Thymus (tissue), 11 donors: ENCODE measurements around the gene HOXA11. TPM values are rescaled to one million over a fixed set of nuclear protein-coding genes. Genes with fewer than 3 reads are reported as not detected.
A peak's percentile ranks its signal among the peaks of the same experiment; 100 is the strongest.

Source experiments
- DNase-seq, 9 donors: peaks; one replicate each; pipeline ENCODE4 v3.0.0-alpha.2; 2013; ENCODE audit warnings: low spot score in 9 of 9, low read depth in 6 of 9, missing footprints in 1 of 9
- H3K27ac ChIP-seq, 2 donors: one replicate each; pipeline ENCODE4 v1.5.1; 2013; ENCODE audit warnings: control low read depth in 1 of 2, low read depth in 1 of 2, low read length in 1 of 2, mild to moderate bottlenecking in 1 of 2, moderate library complexity in 1 of 2
- H3K27me3 ChIP-seq, 2 donors: one replicate each; pipeline ENCODE4 v1.5.1; 2013; ENCODE audit warnings: low read length in 1 of 2; ENCODE audit not compliant: control insufficient read depth in 2 of 2, insufficient read depth in 1 of 2
- H3K36me3 ChIP-seq, 2 donors: one replicate each; pipeline ENCODE4 v1.5.1; 2013; ENCODE audit warnings: low read length in 1 of 2, mild to moderate bottlenecking in 1 of 2, moderate library complexity in 1 of 2; ENCODE audit not compliant: control insufficient read depth in 2 of 2, insufficient read depth in 2 of 2
- H3K4me1 ChIP-seq, 2 donors: one replicate each; pipeline ENCODE4 v1.5.1; 2013; ENCODE audit warnings: low read length in 2 of 2; ENCODE audit not compliant: control insufficient read depth in 2 of 2, insufficient read depth in 2 of 2
- H3K4me3 ChIP-seq, 2 donors: one replicate each; pipeline ENCODE4 v1.5.1; 2013; ENCODE audit warnings: low read length in 2 of 2, control low read depth in 1 of 2, mild to moderate bottlenecking in 1 of 2
- H3K9me3 ChIP-seq, 2 donors: one replicate each; pipeline ENCODE4 v1.5.1; 2013; ENCODE audit warnings: low read length in 1 of 2, mild to moderate bottlenecking in 1 of 2; ENCODE audit not compliant: control insufficient read depth in 2 of 2, insufficient read depth in 1 of 2
- WGBS: extraction: QIAGEN DNeasy Blood & Tissue Kit; methylation state at CpG from one replicate; pipeline ENCODE4 v1.1.7; 2013; 5-methylcytosine and 5-hydroxymethylcytosine counted together
- polyA plus RNA-seq: library from polyadenylated mRNA; stranded (reverse); fragments of 200-250 nt; gene quantifications from one replicate; pipeline ENCODE4 v1.2.3, GENCODE V29; 2013
- total RNA-seq: library from RNA; stranded (reverse); fragments of 120-200 nt; gene quantifications from one replicate; pipeline ENCODE4 v1.2.4, GENCODE V29; 2013
- donor health status: healthy.

Gene HOXA11
- total and polyA plus RNA-seq, 2 donors: under 0.01 TPM; not detected in 1

DNA sequence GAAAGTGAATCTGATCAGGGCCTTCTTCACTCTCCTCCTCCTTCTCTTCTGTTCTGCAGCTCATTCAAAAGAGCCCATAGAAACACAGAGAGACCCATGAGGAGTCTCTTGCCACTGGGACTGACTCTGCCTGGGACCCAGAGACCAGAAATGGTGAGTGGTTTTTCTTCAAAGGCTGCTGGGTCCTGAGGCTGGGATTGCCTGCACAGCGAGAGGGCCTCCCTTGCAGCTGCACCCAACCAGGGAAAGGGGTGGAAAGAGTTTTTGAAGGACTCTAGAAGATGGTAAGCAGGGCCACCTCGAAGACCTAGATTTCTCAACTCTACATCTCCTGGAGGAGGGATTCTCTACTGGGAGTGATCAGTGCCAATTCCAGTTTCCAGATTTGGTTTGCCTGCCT, 30.3 kb upstream of the HOXA11 start:
- DNase-seq: no peak
- Histone ChIP-seq H3K36me3 (no peaks in the 10 kb centered on the region), H3K27ac (no peak overlapping the region), H3K4me3 (no peak overlapping the region), H3K9me3 (peaks cover 0 to 5% of the 10 kb centered on the region in 2 donors), H3K4me1 (peaks cover 3% of the 10 kb centered on the region in 2 donors), H3K27me3 (peaks cover 80 to 98% of the 10 kb centered on the region in 2 donors)
- 86% methylated on average over 2 of the region's 2 CpGs for WGBS

DNA sequence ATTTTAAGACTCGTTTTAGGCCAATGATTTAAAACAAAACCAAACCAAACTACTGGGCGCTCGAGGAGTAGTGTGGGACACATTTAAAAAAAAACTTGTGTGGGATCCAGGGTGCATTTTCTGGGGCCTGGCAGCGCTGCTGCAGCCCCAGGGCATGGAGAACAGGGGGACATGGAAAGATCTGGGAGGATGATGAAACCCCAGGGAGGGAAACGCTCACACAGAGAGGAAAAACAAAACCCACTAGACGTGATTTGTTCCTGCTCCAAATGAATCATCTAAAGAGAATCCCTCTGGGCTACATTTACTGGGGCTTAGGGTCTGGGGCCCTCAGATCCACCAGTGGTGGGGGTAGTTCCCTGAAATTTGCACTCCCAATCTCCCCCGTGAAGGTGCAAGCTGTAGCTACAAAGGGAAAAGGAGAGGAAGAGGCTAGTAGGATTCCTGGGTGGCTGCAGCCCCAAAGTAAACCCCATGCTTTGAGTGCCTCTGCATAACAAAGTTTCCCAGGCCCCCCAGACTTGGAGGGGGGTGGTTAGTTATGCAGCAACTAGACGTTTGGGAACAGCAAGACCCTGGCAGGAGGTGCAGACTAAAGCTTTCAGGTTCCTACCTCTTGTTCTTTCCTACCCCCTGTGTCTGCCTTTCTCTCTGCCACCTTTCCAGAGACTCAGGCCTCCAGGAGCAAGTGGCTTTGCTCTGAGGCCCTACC, 29.4 kb upstream of the HOXA11 start:
- no peaks in the 10 kb centered on the region for H3K36me3 ChIP-seq
- no peak overlapping the region for H3K4me3 ChIP-seq
- DNase-seq: no peak
- peaks cover 3 to 5% of the 10 kb centered on the region in 2 donors for H3K4me1 ChIP-seq
- peaks cover 80 to 98% of the 10 kb centered on the region in 2 donors for H3K27me3 ChIP-seq
- no peak overlapping the region for H3K27ac ChIP-seq
- WGBS: 83% methylated on average over 8 of the region's 8 CpGs
- H3K9me3 ChIP-seq: peaks cover 0 to 7% of the 10 kb centered on the region in 2 donors

DNA sequence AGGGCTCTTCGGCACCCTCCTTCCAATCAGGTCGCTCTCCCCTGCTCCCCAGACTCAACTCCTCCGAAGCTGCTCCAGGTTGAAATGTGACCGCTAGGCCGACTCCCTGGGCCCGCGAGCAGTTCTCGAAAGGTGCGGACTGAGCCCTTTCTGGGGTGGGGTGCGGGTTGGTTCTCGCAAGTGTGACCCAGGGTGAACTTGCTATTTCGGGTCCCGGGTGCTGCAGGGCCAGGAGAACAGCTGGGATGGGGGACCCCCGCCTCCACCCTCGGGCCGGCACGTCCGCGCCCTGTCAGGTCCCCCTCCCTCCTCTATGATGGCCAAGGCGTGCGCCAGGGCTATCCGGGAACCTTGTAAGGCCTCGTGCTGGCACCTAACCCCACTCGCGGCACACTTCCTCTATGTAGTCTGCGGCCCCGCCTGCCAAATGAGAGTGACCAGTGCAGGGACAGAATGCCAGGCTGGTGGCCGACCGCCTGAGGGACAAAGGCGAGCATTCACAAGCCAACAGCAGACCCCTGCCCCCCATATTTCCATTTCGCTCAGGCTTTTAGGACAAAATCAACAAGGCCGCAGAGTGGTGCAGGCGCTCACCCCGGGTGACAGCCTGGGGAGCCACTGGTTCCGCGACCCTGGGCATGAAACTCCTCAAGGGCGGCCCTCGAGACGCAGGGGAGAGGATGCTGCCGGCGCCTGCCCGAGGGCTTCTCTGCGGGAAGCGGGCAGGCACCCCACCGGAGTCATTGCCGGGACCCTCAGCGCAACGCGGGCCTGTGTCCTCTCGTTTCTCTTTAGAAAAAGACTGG, 28.6 kb upstream of the HOXA11 start:
- no peak overlapping the region for H3K27ac ChIP-seq
- H3K27me3 ChIP-seq: peaks cover 80 to 98% of the 10 kb centered on the region in 2 donors
- H3K9me3 ChIP-seq: peaks cover 0 to 7% of the 10 kb centered on the region in 2 donors
- WGBS: 50% methylated on average over 50 of the region's 50 CpGs
- no peak for DNase-seq
- H3K36me3 ChIP-seq: no peaks in the 10 kb centered on the region
- H3K4me3 ChIP-seq: no peak overlapping the region
- H3K4me1 ChIP-seq: peaks cover 3 to 5% of the 10 kb centered on the region in 2 donors

DNA sequence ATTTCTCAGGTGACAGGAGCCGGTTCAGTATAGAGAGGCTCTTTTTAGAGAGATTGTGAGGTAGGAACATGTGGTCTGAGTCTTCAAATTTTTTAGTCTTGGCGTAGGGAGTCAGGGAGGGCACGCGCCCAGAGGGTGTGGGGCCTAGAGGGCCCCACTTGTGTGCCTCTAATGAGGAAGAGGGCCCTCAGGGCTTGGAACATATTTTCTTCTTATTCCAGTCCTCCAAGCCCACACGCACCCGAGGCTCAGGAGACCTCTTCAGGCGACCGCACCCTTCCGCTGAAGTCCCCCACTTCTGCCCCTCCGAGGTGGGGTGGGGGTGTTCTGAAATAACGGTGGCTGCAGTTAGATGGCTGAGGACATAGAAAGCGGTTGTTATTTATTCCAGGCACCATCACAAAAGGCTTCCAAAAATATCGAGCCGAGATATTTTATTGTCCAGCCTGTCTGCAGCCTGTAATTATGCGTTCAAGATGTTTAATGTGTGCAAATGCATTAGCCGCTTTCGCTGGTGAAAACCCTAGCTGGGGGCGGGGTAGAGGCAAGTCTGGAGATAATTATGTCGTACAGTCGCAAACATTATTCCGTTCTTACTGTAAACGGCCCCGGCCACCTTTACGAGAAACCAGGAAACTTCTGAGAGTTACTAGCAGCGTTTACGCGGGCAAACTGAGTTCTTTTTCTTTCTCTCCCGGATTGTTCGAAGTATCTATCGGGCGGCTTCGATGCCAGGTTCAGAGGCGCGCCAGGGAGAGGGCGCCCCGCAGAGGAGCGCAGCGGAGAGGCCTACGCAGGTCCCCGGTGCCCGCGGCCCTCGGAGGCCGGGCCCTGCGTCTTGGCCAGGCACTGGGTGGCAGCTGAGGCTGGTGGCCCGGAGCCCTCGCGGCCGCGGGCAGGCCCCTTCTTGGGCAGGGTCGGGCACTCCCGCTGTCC, 27.7 kb upstream of the HOXA11 start:
- Histone ChIP-seq H3K36me3 (no peaks in the 10 kb centered on the region), H3K27ac (no peak overlapping the region), H3K27me3 (peaks cover 84 to 100% of the 10 kb centered on the region in 2 donors), H3K4me3 (no peak overlapping the region), H3K4me1 (peaks cover 3 to 5% of the 10 kb centered on the region in 2 donors), H3K9me3 (peaks cover 0 to 7% of the 10 kb centered on the region in 2 donors)
- DNase-seq: no peak
- WGBS: 8% methylated on average over 52 of the region's 52 CpGs

DNA sequence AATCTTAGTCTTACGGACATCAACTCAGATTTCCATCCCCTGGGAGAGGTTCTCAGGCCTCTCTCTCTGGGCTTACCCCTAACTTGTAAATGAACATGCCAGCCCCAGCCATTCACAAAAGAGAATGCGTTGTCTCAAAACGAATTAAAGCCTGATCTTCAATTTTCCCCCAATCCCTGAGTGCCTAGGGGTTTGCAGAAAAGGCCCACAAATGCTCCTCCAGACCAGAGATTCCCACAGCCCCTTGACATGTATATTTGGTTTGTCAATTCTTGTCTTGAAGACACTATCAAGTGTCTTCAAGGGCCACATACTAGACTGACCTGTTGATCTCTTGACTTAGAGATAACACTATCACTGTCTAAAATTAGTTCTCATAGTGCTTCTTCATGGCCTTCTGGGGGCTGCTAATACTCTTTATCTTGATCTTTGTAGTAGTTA, 26.8 kb upstream of the HOXA11 start:
- WGBS: 22% methylated on average over 3 of the region's 3 CpGs
- no peak overlapping the region for H3K4me3 ChIP-seq
- no peaks in the 10 kb centered on the region for H3K36me3 ChIP-seq
- peaks cover 3 to 5% of the 10 kb centered on the region in 2 donors for H3K4me1 ChIP-seq
- H3K27me3 ChIP-seq: peaks cover 85 to 100% of the 10 kb centered on the region in 2 donors
- DNase-seq: no peak
- H3K9me3 ChIP-seq: peaks cover 0 to 7% of the 10 kb centered on the region in 2 donors
- no peak overlapping the region for H3K27ac ChIP-seq

DNA sequence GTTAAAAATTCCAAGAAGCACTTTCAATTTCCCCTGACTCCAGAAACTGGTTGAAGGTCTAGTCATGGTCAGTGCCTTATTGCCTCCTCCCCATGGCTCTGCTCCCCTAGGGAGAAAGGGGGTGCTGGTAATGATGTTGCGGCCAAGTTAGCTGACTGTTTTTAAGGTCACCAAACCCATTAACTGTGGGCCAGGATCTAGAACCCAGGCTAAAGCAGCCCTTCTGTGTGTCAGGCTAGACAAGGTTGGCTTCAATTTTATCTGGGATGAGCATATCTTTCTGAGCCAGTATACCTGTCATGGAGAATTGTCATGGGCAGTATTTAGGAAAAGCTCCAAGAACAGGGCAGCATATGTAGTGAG, 26.0 kb upstream of the HOXA11 start:
- Histone ChIP-seq H3K9me3 (peaks cover 0 to 7% of the 10 kb centered on the region in 2 donors), H3K4me3 (no peak overlapping the region), H3K27ac (no peak overlapping the region), H3K27me3 (peaks cover 88 to 100% of the 10 kb centered on the region in 2 donors), H3K36me3 (no peaks in the 10 kb centered on the region), H3K4me1 (peaks cover 3 to 5% of the 10 kb centered on the region in 2 donors)
- DNase-seq: no peak
- whole genome bisulfite sequencing: 87% methylated on average over 1 of the region's 1 CpG

DNA sequence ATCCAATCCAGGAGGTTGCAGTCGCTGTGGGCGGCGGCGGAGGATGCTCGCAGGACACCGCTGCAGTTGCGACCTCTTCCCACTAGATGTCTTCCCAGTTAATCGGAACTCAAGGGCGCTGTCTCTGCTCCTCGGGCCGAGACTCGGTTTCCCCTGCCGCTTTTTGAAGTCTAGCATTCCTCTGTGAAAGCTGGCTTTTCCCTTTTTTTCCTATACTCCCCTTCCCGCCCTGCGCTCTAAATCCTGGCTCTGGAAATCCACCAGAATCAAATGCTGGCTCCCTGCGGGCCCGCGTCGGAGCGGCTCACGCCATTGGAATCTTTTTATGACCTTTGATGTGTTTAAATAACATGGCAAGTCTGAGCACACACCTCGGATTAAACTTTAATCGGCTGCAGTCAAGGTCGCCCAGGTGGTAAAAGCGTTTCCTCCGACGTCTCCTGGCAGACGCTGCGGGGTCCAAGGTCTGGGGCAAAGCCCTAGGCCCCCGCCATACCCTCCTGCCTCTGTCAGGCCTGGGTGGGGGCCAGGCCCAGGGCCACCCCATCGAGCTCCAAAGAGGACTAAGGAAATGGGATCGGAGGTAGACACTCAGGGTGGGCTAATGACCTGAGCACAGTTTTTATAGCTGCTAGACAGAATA, 25.5 kb upstream of the HOXA11 start:
- no peak overlapping the region for H3K27ac ChIP-seq
- WGBS: 8% methylated on average over 32 of the region's 32 CpGs
- peaks cover 3 to 5% of the 10 kb centered on the region in 2 donors for H3K4me1 ChIP-seq
- H3K27me3 ChIP-seq: peaks cover 88 to 100% of the 10 kb centered on the region in 2 donors
- H3K4me3 ChIP-seq: no peak overlapping the region
- DNase-seq: peak in 3 of 9 donors; percentile 33 to 56 (median 48)
- H3K36me3 ChIP-seq: no peaks in the 10 kb centered on the region
- H3K9me3 ChIP-seq: peaks cover 0 to 7% of the 10 kb centered on the region in 2 donors

DNA sequence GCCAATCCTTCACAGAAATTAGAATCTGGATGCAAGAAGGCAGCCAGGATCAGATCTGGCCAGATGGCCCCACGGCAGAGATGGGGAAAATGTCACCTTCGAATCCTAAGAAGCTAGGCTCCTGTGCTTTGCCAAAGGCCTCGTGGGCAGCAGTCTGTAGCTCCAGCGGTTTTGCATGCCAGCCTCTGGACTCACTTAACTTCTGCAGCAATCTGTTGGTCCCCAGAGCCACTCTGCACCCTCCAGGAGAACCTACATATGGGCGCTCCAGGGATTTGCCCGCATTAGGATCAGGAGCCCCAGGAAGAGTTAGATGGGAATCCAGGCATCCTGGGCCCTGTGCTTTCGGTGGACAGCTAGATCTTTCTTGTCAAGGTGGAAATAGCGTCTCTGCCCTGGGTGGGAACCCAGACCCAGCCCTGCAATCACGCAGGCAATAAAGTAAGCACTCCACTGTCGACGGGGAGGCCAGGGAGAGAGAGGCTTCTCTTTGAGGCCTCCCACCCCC, 25.0 kb upstream of the HOXA11 start:
- DNase-seq: no peak
- Histone ChIP-seq H3K4me1 (peaks cover 3 to 5% of the 10 kb centered on the region in 2 donors), H3K36me3 (no peaks in the 10 kb centered on the region), H3K9me3 (peaks cover 0 to 11% of the 10 kb centered on the region in 2 donors), H3K27me3 (peaks cover 88 to 100% of the 10 kb centered on the region in 2 donors), H3K27ac (no peak overlapping the region), H3K4me3 (no peak overlapping the region)
- 34% methylated on average over 11 of the region's 11 CpGs for WGBS
